Rectal smooth muscle tissue (tissue), 1 donor: ENCODE data around the gene B9D1.
A peak's percentile ranks its signal among the peaks of the same experiment; 100 is the strongest.
"Not testable (repeated sequence)": the region's sequence is repeated elsewhere in the genome, so short reads cannot be mapped to it uniquely, and the experiment has no call there.

Source experiments
- H3K27ac ChIP-seq: one replicate; pipeline ENCODE4 v1.7.0; 2013; ENCODE audit warnings: low read depth, low read length, inconsistent platforms
- H3K27me3 ChIP-seq: one replicate; pipeline ENCODE4 v1.7.0; 2013; ENCODE audit warnings: low read length; ENCODE audit not compliant: control insufficient read depth, insufficient read depth
- H3K36me3 ChIP-seq: one replicate; pipeline ENCODE4 v1.7.0; 2013; ENCODE audit warnings: low read length; ENCODE audit not compliant: control insufficient read depth, insufficient read depth
- H3K4me1 ChIP-seq: one replicate; pipeline ENCODE4 v1.7.0; 2013; ENCODE audit warnings: low read length; ENCODE audit not compliant: control insufficient read depth, insufficient read depth
- H3K4me3 ChIP-seq: one replicate; pipeline ENCODE4 v1.7.0; 2013; ENCODE audit warnings: low read length
- H3K9ac ChIP-seq: one replicate; pipeline ENCODE4 v1.7.0; 2013; ENCODE audit warnings: low read length

B9D1 gene

GRCh38 chr17:19359151-19359550 lies 3.4 kb downstream of the B9D1 start:
- Histone ChIP-seq H3K27me3 (no peaks in the 10 kb centered on the region), H3K36me3 (no peaks in the 10 kb centered on the region), H3K27ac (no peak overlapping the region), H3K9ac (no peak overlapping the region), H3K4me3 (no peak overlapping the region), H3K4me1 (peaks cover 5% of the 10 kb centered on the region)

GRCh38 chr17:19357761-19358160 lies 4.8 kb downstream of the B9D1 start:
- Histone ChIP-seq H3K36me3 (no peaks in the 10 kb centered on the region), H3K9ac (no peak overlapping the region), H3K4me3 (no peak overlapping the region), H3K27me3 (no peaks in the 10 kb centered on the region), H3K4me1 (peaks cover 5% of the 10 kb centered on the region), H3K27ac (no peak overlapping the region)

GRCh38 chr17:19357351-19357750 lies 5.2 kb downstream of the B9D1 start:
- H3K27me3 ChIP-seq = no peaks in the 10 kb centered on the region
- no peaks in the 10 kb centered on the region for H3K36me3 ChIP-seq
- H3K4me3 ChIP-seq = no peak overlapping the region
- H3K9ac ChIP-seq = no peak overlapping the region
- no peak overlapping the region for H3K27ac ChIP-seq
- H3K4me1 ChIP-seq = peaks cover 5% of the 10 kb centered on the region

- Histone ChIP-seq H3K36me3 (no peaks in the 10 kb centered on the region), H3K27me3 (no peaks in the 10 kb centered on the region), H3K4me3 (no peak overlapping the region), H3K4me1 (no peaks in the 10 kb centered on the region), H3K27ac (no peak overlapping the region), H3K9ac (no peak overlapping the region)
These were observed 7.8 kb downstream of the B9D1 start for GRCh38 chr17:19354748-19355147.

- not testable (repeated sequence) for H3K4me3 ChIP-seq, H3K4me1 ChIP-seq, H3K36me3 ChIP-seq, H3K27me3 ChIP-seq, H3K9ac ChIP-seq, H3K27ac ChIP-seq
These were observed 9.1 kb downstream of the B9D1 start for GRCh38 chr17:19353401-19353800.

GRCh38 chr17:19348806-19349205 lies 13.7 kb downstream of the B9D1 start:
- no peak overlapping the region for H3K4me3 ChIP-seq
- no peak overlapping the region for H3K9ac ChIP-seq
- no peak overlapping the region for H3K27ac ChIP-seq
- peaks cover 19% of the 10 kb centered on the region for H3K4me1 ChIP-seq
- H3K36me3 ChIP-seq = no peaks in the 10 kb centered on the region
- H3K27me3 ChIP-seq = no peaks in the 10 kb centered on the region

- Histone ChIP-seq H3K4me1 (peaks cover 19% of the 10 kb centered on the region), H3K4me3 (no peak overlapping the region), H3K27ac (no peak overlapping the region), H3K36me3 (no peaks in the 10 kb centered on the region), H3K27me3 (no peaks in the 10 kb centered on the region), H3K9ac (no peak overlapping the region)
These were observed 14.4 kb downstream of the B9D1 start for GRCh38 chr17:19348081-19348650.

GRCh38 chr17:19347323-19348080 lies 15.0 kb downstream of the B9D1 start:
- no peaks in the 10 kb centered on the region for H3K36me3 ChIP-seq
- H3K4me3 ChIP-seq = no peak overlapping the region
- peak overlapping the region; percentile 83 for H3K27ac ChIP-seq
- H3K27me3 ChIP-seq = no peaks in the 10 kb centered on the region
- H3K4me1 ChIP-seq = peaks cover 19% of the 10 kb centered on the region
- no peak overlapping the region for H3K9ac ChIP-seq

GRCh38 chr17:19346351-19347255 lies 15.9 kb downstream of the B9D1 start:
- H3K4me3 ChIP-seq = no peak overlapping the region
- H3K4me1 ChIP-seq = peaks cover 24% of the 10 kb centered on the region
- H3K27me3 ChIP-seq = no peaks in the 10 kb centered on the region
- H3K27ac ChIP-seq = peak overlapping the region; percentile 83
- H3K9ac ChIP-seq = no peak overlapping the region
- H3K36me3 ChIP-seq = no peaks in the 10 kb centered on the region

GRCh38 chr17:19345486-19346350 lies 16.8 kb downstream of the B9D1 start:
- Histone ChIP-seq H3K4me1 (peaks cover 24% of the 10 kb centered on the region), H3K27ac (peak overlapping the region; percentile 83), H3K36me3 (no peaks in the 10 kb centered on the region), H3K9ac (no peak overlapping the region), H3K27me3 (no peaks in the 10 kb centered on the region), H3K4me3 (no peak overlapping the region)

GRCh38 chr17:19345067-19345460 lies 17.5 kb downstream of the B9D1 start:
- H3K36me3 ChIP-seq = no peaks in the 10 kb centered on the region
- H3K4me1 ChIP-seq = peaks cover 24% of the 10 kb centered on the region
- no peaks in the 10 kb centered on the region for H3K27me3 ChIP-seq
- no peak overlapping the region for H3K27ac ChIP-seq
- no peak overlapping the region for H3K4me3 ChIP-seq
- no peak overlapping the region for H3K9ac ChIP-seq
